Gastroesophageal sphincter (tissue), 3 donors: Measurements from ENCODE around the gene FHIT.

Source experiments
- CTCF ChIP-seq, 4 experiments: fragments of 200-600 bp in 2 of 4; fragments of 450-650 bp in 2 of 4; sonication (generic) in 1 of 4; IDR thresholded peaks; one replicate each; pipeline ENCODE4 v1.5.1; 2017 to 2019; ENCODE audit warnings: antibody characterized with exemption in 4 of 4, mild to moderate bottlenecking in 2 of 4, moderate library complexity in 2 of 4
- EP300 ChIP-seq: sonication (generic); formaldehyde crosslinking; IDR thresholded peaks from one replicate; pipeline ENCODE4 v1.6.1; 2017; ENCODE audit warnings: antibody characterized with exemption, mild to moderate bottlenecking
- POLR2A ChIP-seq, 2 donors: fragments of 450-650 bp; IDR thresholded peaks; one replicate each; pipeline ENCODE4 v1.6.1; 2017; ENCODE audit warnings: antibody characterized with exemption in 2 of 2, mild to moderate bottlenecking in 2 of 2, moderate library complexity in 1 of 2
- POLR2AphosphoS5 ChIP-seq: sonication (generic); formaldehyde crosslinking; IDR thresholded peaks from one replicate; pipeline ENCODE4 v1.6.1; 2017; ENCODE audit warnings: antibody characterized with exemption

- TF ChIP-seq CTCF (IDR thresholded peaks at IDR 0.05), result no peak
- TF ChIP-seq EP300, result no peak
- TF ChIP-seq POLR2AphosphoS5, result no peak
- TF ChIP-seq POLR2A (IDR thresholded peaks at IDR 0.05), result no peak
Observed at GRCh38 chr3:60514085-60514649, 737.1 kb downstream of the FHIT start.
